ENCODE results near the gene SLC17A3. TPM values are rescaled to one million over a fixed set of nuclear protein-coding genes. Genes with fewer than 3 reads are reported as not detected.

The SLC17A3 gene
- total RNA-seq, 5 donors from 2014 or later (not counting 1 experiment from before 2014, with no cell fraction given): 0.38 to 1.0 (median 0.67) TPM; not detected in 1

GRCh38 chr6:25916330-25916729 lies 42.3 kb upstream of the SLC17A3 start:
- Histone ChIP-seq H3K27ac (ENCODE audit: low read length) (no peak overlapping the region), H3K4me3 (ENCODE audit: control insufficient read depth in 1 of 2, extremely low read depth in 1 of 2, low read length in 1 of 2) (no peak overlapping the region), H3K36me3 (ENCODE audit: control insufficient read depth in 2 of 2, extremely low read depth in 1 of 2, insufficient read depth in 1 of 2, low read length in 1 of 2) (no peaks in the 10 kb centered on the region), H3K4me1 (ENCODE audit: control insufficient read depth in 1 of 2, extremely low read depth in 1 of 2, insufficient read depth in 2 of 2, low read length in 2 of 2) (no peaks in the 10 kb centered on the region), H3K9me3 (no peaks in the 10 kb centered on the region), H3K27me3 (replicated peaks in 1 of 2; ENCODE audit: control insufficient read depth in 2 of 2, extremely low read depth in 1 of 2, insufficient read depth in 2 of 2, low read length in 1 of 2) (no peaks in the 10 kb centered on the region)
- no peak overlapping the region for H3K27ac Mint-ChIP-seq
- H3K9me3 Mint-ChIP-seq: no peaks in the 10 kb centered on the region
- POLR2A ChIA-PET: no interaction called here
- no peak overlapping the region for H3K4me3 Mint-ChIP-seq
- DNase-seq (no peak), ATAC-seq (replicated peaks in 1 of 4) (no peak)
- no peaks in the 10 kb centered on the region for H3K4me1 Mint-ChIP-seq
- 55% methylated on average over 2 of the region's 3 CpGs for WGBS (ENCODE audit: insufficient coverage)
- peaks cover 0 to 6% of the 10 kb centered on the region in 2 donors for H3K27me3 Mint-ChIP-seq
- no peaks in the 10 kb centered on the region for H3K36me3 Mint-ChIP-seq
- CTCF ChIA-PET: no interaction called here

DNA sequence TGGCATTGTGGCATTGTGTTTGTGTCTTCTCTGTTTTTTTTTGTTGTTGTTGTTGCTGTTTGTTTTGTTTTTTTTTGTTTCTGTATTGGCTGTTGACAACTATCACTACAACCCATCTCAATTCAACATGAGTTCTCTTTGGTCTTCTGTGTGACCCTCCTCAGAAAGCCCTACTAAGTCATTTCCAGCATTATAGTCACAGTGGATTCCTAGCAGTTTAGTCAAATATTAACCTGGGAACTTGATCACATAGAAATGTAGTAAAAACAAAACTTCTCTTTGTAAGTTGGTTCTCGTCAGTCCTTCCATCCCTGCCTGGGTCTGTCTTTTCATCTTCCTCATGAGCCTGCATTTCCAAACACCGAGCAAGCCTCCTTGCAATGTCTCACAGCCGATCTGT lies 39.7 kb upstream of the SLC17A3 start:
- Mint-ChIP-seq H3K36me3 (no peaks in the 10 kb centered on the region), H3K4me3 (no peak overlapping the region), H3K27me3 (peaks cover 0 to 6% of the 10 kb centered on the region in 2 donors), H3K9me3 (no peaks in the 10 kb centered on the region), H3K4me1 (no peaks in the 10 kb centered on the region), H3K27ac (no peak overlapping the region)
- CTCF ChIA-PET: interaction anchor here in 1 of 2 donors (1.3 kb wide), 1 partner anchor 15 kb away, joined by 3 read pairs; no protein-coding TSS in a partner anchor
- DNase-seq (no peak), ATAC-seq (replicated peaks in 1 of 4) (no peak)
- POLR2A ChIA-PET: no interaction called here
- Histone ChIP-seq H3K36me3 (ENCODE audit: control insufficient read depth in 2 of 2, extremely low read depth in 1 of 2, insufficient read depth in 1 of 2, low read length in 1 of 2) (no peaks in the 10 kb centered on the region), H3K9me3 (no peaks in the 10 kb centered on the region), H3K4me1 (ENCODE audit: control insufficient read depth in 1 of 2, extremely low read depth in 1 of 2, insufficient read depth in 2 of 2, low read length in 2 of 2) (no peaks in the 10 kb centered on the region), H3K4me3 (ENCODE audit: control insufficient read depth in 1 of 2, extremely low read depth in 1 of 2, low read length in 1 of 2) (no peak overlapping the region), H3K27me3 (replicated peaks in 1 of 2; ENCODE audit: control insufficient read depth in 2 of 2, extremely low read depth in 1 of 2, insufficient read depth in 2 of 2, low read length in 1 of 2) (no peaks in the 10 kb centered on the region), H3K27ac (ENCODE audit: low read length) (no peak overlapping the region)
- no CpG with 5 or more reads among the region's 3 CpGs for WGBS (ENCODE audit: insufficient coverage)

DNA sequence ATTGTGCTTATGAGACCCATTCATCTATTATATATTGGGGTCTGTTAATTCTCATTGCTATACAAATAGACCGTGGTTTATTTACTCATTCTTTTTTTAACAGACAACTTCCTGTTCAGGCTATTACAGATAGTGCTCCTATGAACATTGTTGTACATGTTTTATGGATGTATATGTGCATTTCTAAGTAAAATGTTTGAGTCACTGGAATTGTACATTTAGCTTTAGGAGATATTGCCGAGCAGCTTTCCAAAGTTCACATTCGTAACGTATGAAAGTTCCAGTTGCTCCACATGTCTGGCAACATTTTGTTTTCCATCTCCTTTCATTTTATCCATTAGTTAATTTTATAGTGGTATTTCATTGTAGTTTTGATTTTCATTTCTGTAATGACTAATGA lies 37.3 kb upstream of the SLC17A3 start:
- no peaks in the 10 kb centered on the region for H3K9me3 ChIP-seq
- no peaks in the 10 kb centered on the region for H3K36me3 ChIP-seq (ENCODE audit: control insufficient read depth in 2 of 2, extremely low read depth in 1 of 2, insufficient read depth in 1 of 2, low read length in 1 of 2)
- H3K36me3 Mint-ChIP-seq: no peaks in the 10 kb centered on the region
- ChIA-PET CTCF (interaction anchor here in 1 of 2 donors (0.7 kb wide), 1 partner anchor 424 kb away, joined by 3 read pairs; no protein-coding TSS in a partner anchor), POLR2A (interaction anchor here in 1 of 2 donors (0.6 kb wide), 1 partner anchor 731 kb away, joined by 6 read pairs; no protein-coding TSS in a partner anchor)
- no peaks in the 10 kb centered on the region for H3K9me3 Mint-ChIP-seq
- H3K27ac Mint-ChIP-seq: no peak overlapping the region
- no peaks in the 10 kb centered on the region for H3K4me1 Mint-ChIP-seq
- H3K27ac ChIP-seq (ENCODE audit: low read length): no peak overlapping the region
- peaks cover 5 to 11% of the 10 kb centered on the region in 2 donors for H3K27me3 Mint-ChIP-seq
- WGBS (ENCODE audit: insufficient coverage): no CpG with 5 or more reads among the region's 4 CpGs
- no peaks in the 10 kb centered on the region for H3K27me3 ChIP-seq (replicated peaks in 1 of 2; ENCODE audit: control insufficient read depth in 2 of 2, extremely low read depth in 1 of 2, insufficient read depth in 2 of 2, low read length in 1 of 2)
- DNase-seq (no peak), ATAC-seq (replicated peaks in 1 of 4) (no peak)
- no peak overlapping the region for H3K4me3 Mint-ChIP-seq
- H3K4me1 ChIP-seq (ENCODE audit: control insufficient read depth in 1 of 2, extremely low read depth in 1 of 2, insufficient read depth in 2 of 2, low read length in 2 of 2): no peaks in the 10 kb centered on the region
- H3K4me3 ChIP-seq (ENCODE audit: control insufficient read depth in 1 of 2, extremely low read depth in 1 of 2, low read length in 1 of 2): no peak overlapping the region

DNA sequence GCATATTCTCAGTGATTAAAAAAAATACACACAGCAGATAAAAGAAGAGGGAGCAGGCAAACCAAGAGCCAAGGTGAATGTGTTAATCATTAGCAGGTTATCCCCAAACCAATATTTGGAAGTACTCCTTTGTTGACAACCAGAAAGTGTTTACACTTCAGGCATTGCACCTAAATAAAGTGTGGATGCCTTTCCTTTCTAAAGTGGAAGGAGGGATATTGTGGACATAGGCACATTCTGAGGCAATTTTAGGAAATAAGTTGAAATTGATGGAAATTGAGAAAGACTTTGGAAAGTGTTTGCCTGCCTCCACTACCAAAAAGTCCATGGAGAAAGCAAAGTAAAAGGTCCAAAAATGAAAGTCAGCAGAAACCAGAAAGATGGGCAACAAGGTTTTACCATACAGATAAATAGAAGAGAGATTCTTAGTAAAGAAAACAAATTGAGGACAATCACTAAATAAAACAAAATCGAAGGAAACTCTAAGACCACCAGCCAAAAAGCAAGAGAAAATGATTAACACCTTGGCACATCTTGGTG lies 33.5 kb upstream of the SLC17A3 start:
- H3K36me3 ChIP-seq (ENCODE audit: control insufficient read depth in 2 of 2, extremely low read depth in 1 of 2, insufficient read depth in 1 of 2, low read length in 1 of 2): no peaks in the 10 kb centered on the region
- H3K4me1 Mint-ChIP-seq: no peaks in the 10 kb centered on the region
- H3K9me3 Mint-ChIP-seq: no peaks in the 10 kb centered on the region
- no peaks in the 10 kb centered on the region for H3K27me3 ChIP-seq (replicated peaks in 1 of 2; ENCODE audit: control insufficient read depth in 2 of 2, extremely low read depth in 1 of 2, insufficient read depth in 2 of 2, low read length in 1 of 2)
- H3K4me1 ChIP-seq (ENCODE audit: control insufficient read depth in 1 of 2, extremely low read depth in 1 of 2, insufficient read depth in 2 of 2, low read length in 2 of 2): no peaks in the 10 kb centered on the region
- ATAC-seq (replicated peaks in 1 of 4) (no peak), DNase-seq (no peak)
- H3K27me3 Mint-ChIP-seq: peaks cover 18 to 19% of the 10 kb centered on the region in 2 donors
- H3K36me3 Mint-ChIP-seq: no peaks in the 10 kb centered on the region
- no peak overlapping the region for H3K27ac Mint-ChIP-seq
- WGBS (ENCODE audit: insufficient coverage): no CpG with 5 or more reads among the region's 1 CpG
- H3K27ac ChIP-seq (ENCODE audit: low read length): no peak overlapping the region
- H3K4me3 ChIP-seq (ENCODE audit: control insufficient read depth in 1 of 2, extremely low read depth in 1 of 2, low read length in 1 of 2): no peak overlapping the region
- CTCF ChIA-PET: interaction anchor here in 1 of 2 donors (0.6 kb wide), 1 partner anchor 1385 kb away, joined by 3 read pairs; no protein-coding TSS in a partner anchor
- H3K4me3 Mint-ChIP-seq: no peak overlapping the region
- POLR2A ChIA-PET: no interaction called here
- H3K9me3 ChIP-seq: no peaks in the 10 kb centered on the region

DNA sequence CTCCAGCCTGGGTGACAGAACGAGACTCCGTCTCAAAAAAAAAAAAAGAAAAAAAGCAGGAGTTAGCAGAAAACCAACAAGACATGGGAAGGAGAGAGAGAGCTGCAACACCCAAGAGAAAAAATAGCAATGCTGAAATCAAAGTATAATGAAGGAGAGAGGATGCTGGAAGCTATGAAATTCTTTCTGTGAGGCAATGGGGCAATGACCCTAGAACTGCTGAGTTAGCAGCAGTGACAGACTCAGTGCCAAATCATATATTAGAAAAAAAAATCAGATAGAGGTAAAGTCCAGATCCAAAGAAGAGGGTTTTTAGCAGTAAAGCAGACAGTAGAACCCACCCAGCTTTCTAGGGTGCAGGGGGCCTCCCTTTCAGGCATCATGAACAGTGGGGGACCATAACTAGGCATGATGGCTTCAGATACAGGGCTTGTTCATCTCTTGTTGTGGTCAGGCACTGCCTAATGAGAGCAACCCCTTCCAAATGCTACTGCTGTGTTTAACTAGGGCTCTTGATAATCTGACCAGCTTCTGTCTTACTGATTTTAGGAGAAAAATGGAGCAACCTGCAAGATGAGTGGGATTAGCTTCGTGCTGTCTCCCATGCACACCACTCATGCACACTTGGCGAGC lies 29.5 kb upstream of the SLC17A3 start:
- POLR2A ChIA-PET: no interaction called here
- DNase-seq: no peak
- H3K27ac Mint-ChIP-seq: no peak overlapping the region
- Histone ChIP-seq H3K4me1 (ENCODE audit: control insufficient read depth in 1 of 2, extremely low read depth in 1 of 2, insufficient read depth in 2 of 2, low read length in 2 of 2) (no peaks in the 10 kb centered on the region), H3K27ac (ENCODE audit: low read length) (no peak overlapping the region), H3K4me3 (ENCODE audit: control insufficient read depth in 1 of 2, extremely low read depth in 1 of 2, low read length in 1 of 2) (no peak overlapping the region), H3K9me3 (no peaks in the 10 kb centered on the region), H3K27me3 (replicated peaks in 1 of 2; ENCODE audit: control insufficient read depth in 2 of 2, extremely low read depth in 1 of 2, insufficient read depth in 2 of 2, low read length in 1 of 2) (no peaks in the 10 kb centered on the region), H3K36me3 (ENCODE audit: control insufficient read depth in 2 of 2, extremely low read depth in 1 of 2, insufficient read depth in 1 of 2, low read length in 1 of 2) (no peaks in the 10 kb centered on the region)
- no peaks in the 10 kb centered on the region for H3K36me3 Mint-ChIP-seq
- ATAC-seq (replicated peaks in 1 of 4): no peak
- no peak overlapping the region for H3K4me3 Mint-ChIP-seq
- CTCF ChIA-PET: interaction anchor here in 1 of 2 donors (0.7 kb wide), 1 partner anchor 721 kb away, joined by 3 read pairs; no protein-coding TSS in a partner anchor
- peaks cover 18 to 19% of the 10 kb centered on the region in 2 donors for H3K27me3 Mint-ChIP-seq
- no CpG with 5 or more reads among the region's 4 CpGs for WGBS (ENCODE audit: insufficient coverage)
- no peaks in the 10 kb centered on the region for H3K4me1 Mint-ChIP-seq
- no peaks in the 10 kb centered on the region for H3K9me3 Mint-ChIP-seq

GRCh38 chr6:25902071-25902470 lies 28.0 kb upstream of the SLC17A3 start:
- no peak overlapping the region for H3K27ac ChIP-seq (ENCODE audit: low read length)
- no peaks in the 10 kb centered on the region for H3K36me3 ChIP-seq (ENCODE audit: control insufficient read depth in 2 of 2, extremely low read depth in 1 of 2, insufficient read depth in 1 of 2, low read length in 1 of 2)
- Mint-ChIP-seq H3K27ac (no peak overlapping the region), H3K27me3 (peaks cover 13 to 15% of the 10 kb centered on the region in 2 donors), H3K4me3 (no peak overlapping the region), H3K4me1 (no peaks in the 10 kb centered on the region), H3K36me3 (no peaks in the 10 kb centered on the region), H3K9me3 (no peaks in the 10 kb centered on the region)
- H3K4me1 ChIP-seq (ENCODE audit: control insufficient read depth in 1 of 2, extremely low read depth in 1 of 2, insufficient read depth in 2 of 2, low read length in 2 of 2): no peaks in the 10 kb centered on the region
- no CpG with 5 or more reads among the region's 1 CpG for WGBS (ENCODE audit: insufficient coverage)
- H3K4me3 ChIP-seq (ENCODE audit: control insufficient read depth in 1 of 2, extremely low read depth in 1 of 2, low read length in 1 of 2): no peak overlapping the region
- H3K9me3 ChIP-seq: no peaks in the 10 kb centered on the region
- CTCF ChIA-PET: interaction anchor here in 1 of 2 donors (0.7 kb wide), 1 partner anchor 233 kb away, joined by 5 read pairs; no protein-coding TSS in a partner anchor
- ATAC-seq (replicated peaks in 1 of 4) (no peak), DNase-seq (no peak)
- POLR2A ChIA-PET: no interaction called here
- no peaks in the 10 kb centered on the region for H3K27me3 ChIP-seq (replicated peaks in 1 of 2; ENCODE audit: control insufficient read depth in 2 of 2, extremely low read depth in 1 of 2, insufficient read depth in 2 of 2, low read length in 1 of 2)
